Measurements from ENCODE around the gene GAS6. TPM values are rescaled to one million over a fixed set of nuclear protein-coding genes. Genes with fewer than 3 reads are reported as not detected.

The GAS6 gene
- total and polyA plus RNA-seq, 12 donors: 7.1 to 109 (median 82.9) TPM

GRCh38 chr13:113907635-113908617, 44.0 kb upstream of the GAS6 start:
- DNase-seq: peak in 1 of 7 donors; percentile 16
- Histone ChIP-seq H3K36me3 (replicated peaks in 1 of 2) (no peaks in the 10 kb centered on the region), H3K27ac (no peak overlapping the region), H3K27me3 (peaks cover 5% of the 10 kb centered on the region), H3K9me3 (replicated peaks in 1 of 3) (no peaks in the 10 kb centered on the region), H3K4me1 (replicated peaks in 1 of 2) (no peaks in the 10 kb centered on the region), H3K4me3 (no peak overlapping the region)
- no peak for TF ChIP-seq POLR2A (IDR thresholded peaks at IDR 0.05)
- TF ChIP-seq CTCF (IDR thresholded peaks at IDR 0.05): no peak
- intact Hi-C loops (cut with DNase I): no loop called here
- WGBS, 4 donors: 45 to 59% (median 55%) methylated on average over 12 to 17 of the region's 17 CpGs

GRCh38 chr13:113906571-113906970, 42.7 kb upstream of the GAS6 start:
- no peak for TF ChIP-seq POLR2A (IDR thresholded peaks at IDR 0.05)
- TF ChIP-seq CTCF (IDR thresholded peaks at IDR 0.05): no peak
- no peak overlapping the region for H3K4me3 ChIP-seq
- peak in 2 of 7 donors; percentile 8 to 11 for DNase-seq
- H3K9me3 ChIP-seq (replicated peaks in 1 of 3): no peaks in the 10 kb centered on the region
- H3K4me1 ChIP-seq (replicated peaks in 1 of 2): no peaks in the 10 kb centered on the region
- no peaks in the 10 kb centered on the region for H3K36me3 ChIP-seq (replicated peaks in 1 of 2)
- 74 to 91% (median 87%) methylated on average over 4 of the region's 4 CpGs for WGBS, 4 donors
- intact Hi-C loops (cut with DNase I): no loop called here
- no peak overlapping the region for H3K27ac ChIP-seq
- peaks cover 5% of the 10 kb centered on the region for H3K27me3 ChIP-seq

GRCh38 chr13:113905942-113906341, 42.1 kb upstream of the GAS6 start:
- peaks cover 5% of the 10 kb centered on the region for H3K27me3 ChIP-seq
- no peak overlapping the region for H3K4me3 ChIP-seq
- peak in 1 of 7 donors; percentile 3 for DNase-seq
- no peak overlapping the region for H3K27ac ChIP-seq
- no peaks in the 10 kb centered on the region for H3K36me3 ChIP-seq (replicated peaks in 1 of 2)
- H3K9me3 ChIP-seq (replicated peaks in 1 of 3): no peaks in the 10 kb centered on the region
- no peaks in the 10 kb centered on the region for H3K4me1 ChIP-seq (replicated peaks in 1 of 2)
- TF ChIP-seq CTCF (IDR thresholded peaks at IDR 0.05): no peak
- TF ChIP-seq POLR2A (IDR thresholded peaks at IDR 0.05): no peak
- WGBS, 4 donors: 74 to 90% (median 82%) methylated on average over 8 of the region's 8 CpGs
- intact Hi-C loops (cut with DNase I): no loop called here

- Histone ChIP-seq H3K36me3 (replicated peaks in 1 of 2) (no peaks in the 10 kb centered on the region), H3K27me3 (peaks cover 5% of the 10 kb centered on the region), H3K4me3 (no peak overlapping the region), H3K9me3 (replicated peaks in 1 of 3) (no peaks in the 10 kb centered on the region), H3K4me1 (replicated peaks in 1 of 2) (no peaks in the 10 kb centered on the region), H3K27ac (no peak overlapping the region)
- no peak for TF ChIP-seq CTCF (IDR thresholded peaks at IDR 0.05)
- TF ChIP-seq POLR2A (IDR thresholded peaks at IDR 0.05): no peak
- intact Hi-C loops (cut with DNase I): no loop called here
- no peak for DNase-seq
- 82 to 88% (median 84%) methylated on average over 7 to 9 of the region's 9 CpGs for WGBS, 4 donors
Observed at GRCh38 chr13:113905018-113905417, 41.1 kb upstream of the GAS6 start.

Measured in adrenal gland (tissue), 12 donors.